ENCODE measurements around the gene AADACL4. TPM values are rescaled to one million over a fixed set of nuclear protein-coding genes. Genes with fewer than 3 reads are reported as not detected.
A peak's percentile ranks its signal among the peaks of the same experiment; 100 is the strongest.

The AADACL4 gene
- total and polyA plus RNA-seq, 9 of the 15 experiments (the other 6 are each of a cell fraction or from before 2014, with no cell fraction given): not detected

- TF ChIP-seq MYNN (IDR thresholded peaks at IDR 0.05) (peak; percentile 99), MYNN (CRISPR knock-in tag; IDR thresholded peaks at IDR 0.05) (peak; percentile 84), SOX6 (IDR thresholded peaks at IDR 0.05) (peak; percentile 59), POLR2B (IDR thresholded peaks at IDR 0.05; ENCODE audit: low read depth, partially characterized antibody) (peak; percentile 9), NONO (IDR thresholded peaks at IDR 0.05; ENCODE audit: low read depth in 2 of 2, low read length in 1 of 2) (0 out of 4 replicates have a peak, but pooled peaks of 1 of the 2 experiments have one; percentile 7), ZNF408 (CRISPR knock-in tag; IDR thresholded peaks at IDR 0.05; ENCODE audit: low read depth) (no peak), ZNF696 (CRISPR knock-in tag; conservative IDR thresholded peaks at IDR 0.05) (no peak), STAT5A (IDR thresholded peaks at IDR 0.05; ENCODE audit: borderline replicate concordance, low read length) (peak; percentile 10; the same call in 1 of the 2 replicates), ELF2 (CRISPR knock-in tag; IDR thresholded peaks at IDR 0.05) (no peak), HDAC1 (IDR thresholded peaks at IDR 0.05) (peak in 1 of 2 experiments; percentile 35; a peak in 1 of 4 replicates), THRB (CRISPR knock-in tag; conservative IDR thresholded peaks at IDR 0.05) (no peak), GMEB1 (CRISPR knock-in tag; IDR thresholded peaks at IDR 0.05) (no peak), DPF2 (IDR thresholded peaks at IDR 0.05) (peak; percentile 38)
- TF ChIP-seq, protein P1, sequence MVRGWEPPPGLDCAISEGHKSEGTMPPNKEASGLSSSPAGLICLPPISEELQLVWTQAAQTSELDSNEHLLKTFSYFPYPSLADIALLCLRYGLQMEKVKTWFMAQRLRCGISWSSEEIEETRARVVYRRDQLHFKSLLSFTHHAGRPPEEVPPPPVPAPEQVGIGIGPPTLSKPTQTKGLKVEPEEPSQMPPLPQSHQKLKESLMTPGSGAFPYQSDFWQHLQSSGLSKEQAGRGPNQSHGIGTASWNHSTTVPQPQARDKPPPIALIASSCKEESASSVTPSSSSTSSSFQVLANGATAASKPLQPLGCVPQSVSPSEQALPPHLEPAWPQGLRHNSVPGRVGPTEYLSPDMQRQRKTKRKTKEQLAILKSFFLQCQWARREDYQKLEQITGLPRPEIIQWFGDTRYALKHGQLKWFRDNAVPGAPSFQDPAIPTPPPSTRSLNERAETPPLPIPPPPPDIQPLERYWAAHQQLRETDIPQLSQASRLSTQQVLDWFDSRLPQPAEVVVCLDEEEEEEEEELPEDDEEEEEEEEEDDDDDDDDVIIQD (CRISPR knock-in tag; IDR thresholded peaks at IDR 0.05): no peak
- TF ChIP-seq, protein P2, sequence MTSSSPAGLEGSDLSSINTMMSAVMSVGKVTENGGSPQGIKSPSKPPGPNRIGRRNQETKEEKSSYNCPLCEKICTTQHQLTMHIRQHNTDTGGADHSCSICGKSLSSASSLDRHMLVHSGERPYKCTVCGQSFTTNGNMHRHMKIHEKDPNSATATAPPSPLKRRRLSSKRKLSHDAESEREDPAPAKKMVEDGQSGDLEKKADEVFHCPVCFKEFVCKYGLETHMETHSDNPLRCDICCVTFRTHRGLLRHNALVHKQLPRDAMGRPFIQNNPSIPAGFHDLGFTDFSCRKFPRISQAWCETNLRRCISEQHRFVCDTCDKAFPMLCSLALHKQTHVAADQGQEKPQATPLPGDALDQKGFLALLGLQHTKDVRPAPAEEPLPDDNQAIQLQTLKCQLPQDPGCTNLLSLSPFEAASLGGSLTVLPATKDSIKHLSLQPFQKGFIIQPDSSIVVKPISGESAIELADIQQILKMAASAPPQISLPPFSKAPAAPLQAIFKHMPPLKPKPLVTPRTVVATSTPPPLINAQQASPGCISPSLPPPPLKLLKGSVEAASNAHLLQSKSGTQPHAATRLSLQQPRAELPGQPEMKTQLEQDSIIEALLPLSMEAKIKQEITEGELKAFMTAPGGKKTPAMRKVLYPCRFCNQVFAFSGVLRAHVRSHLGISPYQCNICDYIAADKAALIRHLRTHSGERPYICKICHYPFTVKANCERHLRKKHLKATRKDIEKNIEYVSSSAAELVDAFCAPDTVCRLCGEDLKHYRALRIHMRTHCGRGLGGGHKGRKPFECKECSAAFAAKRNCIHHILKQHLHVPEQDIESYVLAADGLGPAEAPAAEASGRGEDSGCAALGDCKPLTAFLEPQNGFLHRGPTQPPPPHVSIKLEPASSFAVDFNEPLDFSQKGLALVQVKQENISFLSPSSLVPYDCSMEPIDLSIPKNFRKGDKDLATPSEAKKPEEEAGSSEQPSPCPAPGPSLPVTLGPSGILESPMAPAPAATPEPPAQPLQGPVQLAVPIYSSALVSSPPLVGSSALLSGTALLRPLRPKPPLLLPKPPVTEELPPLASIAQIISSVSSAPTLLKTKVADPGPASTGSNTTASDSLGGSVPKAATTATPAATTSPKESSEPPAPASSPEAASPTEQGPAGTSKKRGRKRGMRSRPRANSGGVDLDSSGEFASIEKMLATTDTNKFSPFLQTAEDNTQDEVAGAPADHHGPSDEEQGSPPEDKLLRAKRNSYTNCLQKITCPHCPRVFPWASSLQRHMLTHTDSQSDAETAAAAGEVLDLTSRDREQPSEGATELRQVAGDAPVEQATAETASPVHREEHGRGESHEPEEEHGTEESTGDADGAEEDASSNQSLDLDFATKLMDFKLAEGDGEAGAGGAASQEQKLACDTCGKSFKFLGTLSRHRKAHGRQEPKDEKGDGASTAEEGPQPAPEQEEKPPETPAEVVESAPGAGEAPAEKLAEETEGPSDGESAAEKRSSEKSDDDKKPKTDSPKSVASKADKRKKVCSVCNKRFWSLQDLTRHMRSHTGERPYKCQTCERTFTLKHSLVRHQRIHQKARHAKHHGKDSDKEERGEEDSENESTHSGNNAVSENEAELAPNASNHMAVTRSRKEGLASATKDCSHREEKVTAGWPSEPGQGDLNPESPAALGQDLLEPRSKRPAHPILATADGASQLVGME (CRISPR knock-in tag; IDR thresholded peaks at IDR 0.05): 0 out of 2 replicates have a peak, but pooled peaks have one; percentile 56
- TF ChIP-seq, protein P3, sequence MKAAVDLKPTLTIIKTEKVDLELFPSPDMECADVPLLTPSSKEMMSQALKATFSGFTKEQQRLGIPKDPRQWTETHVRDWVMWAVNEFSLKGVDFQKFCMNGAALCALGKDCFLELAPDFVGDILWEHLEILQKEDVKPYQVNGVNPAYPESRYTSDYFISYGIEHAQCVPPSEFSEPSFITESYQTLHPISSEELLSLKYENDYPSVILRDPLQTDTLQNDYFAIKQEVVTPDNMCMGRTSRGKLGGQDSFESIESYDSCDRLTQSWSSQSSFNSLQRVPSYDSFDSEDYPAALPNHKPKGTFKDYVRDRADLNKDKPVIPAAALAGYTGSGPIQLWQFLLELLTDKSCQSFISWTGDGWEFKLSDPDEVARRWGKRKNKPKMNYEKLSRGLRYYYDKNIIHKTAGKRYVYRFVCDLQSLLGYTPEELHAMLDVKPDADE (conservative IDR thresholded peaks at IDR 0.05; ENCODE audit: control insufficient read depth, low read depth, low read length): peak; percentile 18; the same call in 1 of the 2 replicates
These were observed 24.7 kb upstream of the AADACL4 start (continued) for GRCh38 chr1:12618965-12619791.

All from K562 (cell line).